Upper lobe of left lung (tissue), 6 donors: ENCODE data around the gene ATG9B. TPM values are rescaled to one million over a fixed set of nuclear protein-coding genes. Genes with fewer than 3 reads are reported as not detected.
"Not testable (repeated sequence)": the region's sequence is repeated elsewhere in the genome, so short reads cannot be mapped to it uniquely, and the experiment has no call there.

ENCODE experiments used
- ATAC-seq, 2 donors: fragments of 200-7000 bp; cut with Tn5 transposase; one replicate each; pipeline ENCODE4 v1.9.1; 2022; ENCODE audit warnings: mild to moderate bottlenecking in 2 of 2, moderate library complexity in 2 of 2; ENCODE audit not compliant: low FRiP score in 2 of 2
- DNase-seq, 2 donors: peaks; one replicate each; pipeline ENCODE4 v3.0.0-alpha.2; 2019 to 2020
- H3K27ac ChIP-seq, 4 donors: fragments of 200-600 bp; sonication (generic); one replicate each; pipeline ENCODE4 v1.5.1; 2016 to 2019
- H3K27me3 ChIP-seq, 4 donors: fragments of 200-600 bp; sonication (generic); one replicate each; pipeline ENCODE4 v1.5.1; 2017 to 2019
- H3K36me3 ChIP-seq, 4 donors: fragments of 200-600 bp; sonication (generic); one replicate each; pipeline ENCODE4 v1.5.1; 2016 to 2019
- H3K4me1 ChIP-seq, 4 donors: fragments of 200-600 bp; sonication (generic); one replicate each; pipeline ENCODE4 v1.5.1; 2018 to 2019
- H3K4me3 ChIP-seq, 4 donors: fragments of 200-600 bp; sonication (generic); one replicate each; pipeline ENCODE4 v1.5.1; 2017 to 2019; ENCODE audit warnings: mild to moderate bottlenecking in 2 of 4, moderate library complexity in 1 of 4
- H3K9me3 ChIP-seq, 4 donors: fragments of 200-600 bp; sonication (generic); one replicate each; pipeline ENCODE4 v1.5.1; 2018 to 2019
- EP300 ChIP-seq, 4 donors: sonication (generic); formaldehyde crosslinking; IDR thresholded peaks; one replicate each; pipeline ENCODE4 v1.5.1; 2017; ENCODE audit warnings: antibody characterized with exemption in 4 of 4, control low read depth in 2 of 4
- POLR2A ChIP-seq, 4 donors: fragments of 450-650 bp; IDR thresholded peaks; one replicate each; pipeline ENCODE4 v1.5.1; 2016 to 2017; ENCODE audit warnings: antibody characterized with exemption in 4 of 4, mild to moderate bottlenecking in 2 of 4
- POLR2AphosphoS5 ChIP-seq, 2 donors: sonication (generic); formaldehyde crosslinking; IDR thresholded peaks; one replicate each; pipeline ENCODE4 v1.5.1; 2017; ENCODE audit warnings: antibody characterized with exemption in 2 of 2
- WGBS, 2 donors: methylation state at CpG; one replicate each; pipeline ENCODE4 v1.1.5; 2017 to 2018; 5-methylcytosine and 5-hydroxymethylcytosine counted together
- total RNA-seq, 6 donors: library from RNA; depleted of rRNA in 4 of 6; stranded (reverse); fragments of >200 nt in 4 of 6; gene quantifications; one replicate each; pipeline versions ENCODE4 v1.1.0 to v1.2.1, GENCODE V29; 2016 to 2021
- TF ChIP-seq, protein P1 (sequence below), 6 experiments: fragments of 450-650 bp in 4 of 6; fragments of 200-600 bp in 2 of 6; sonication (generic) in 2 of 6; IDR thresholded peaks; one replicate each; pipeline ENCODE4 v1.5.1; 2016 to 2019; ENCODE audit warnings: antibody characterized with exemption in 6 of 6
- donor health status: DM: no; HTN: no; CAD: no; lungs with moderate emphysema.
- donor health status: DM: no; HTN: yes; CAD: no; lungs with severe emphysema.

The ATG9B gene
- total RNA-seq, 6 donors from 2014 or later = 0.46 to 5.2 (median 1.0) TPM

DNA sequence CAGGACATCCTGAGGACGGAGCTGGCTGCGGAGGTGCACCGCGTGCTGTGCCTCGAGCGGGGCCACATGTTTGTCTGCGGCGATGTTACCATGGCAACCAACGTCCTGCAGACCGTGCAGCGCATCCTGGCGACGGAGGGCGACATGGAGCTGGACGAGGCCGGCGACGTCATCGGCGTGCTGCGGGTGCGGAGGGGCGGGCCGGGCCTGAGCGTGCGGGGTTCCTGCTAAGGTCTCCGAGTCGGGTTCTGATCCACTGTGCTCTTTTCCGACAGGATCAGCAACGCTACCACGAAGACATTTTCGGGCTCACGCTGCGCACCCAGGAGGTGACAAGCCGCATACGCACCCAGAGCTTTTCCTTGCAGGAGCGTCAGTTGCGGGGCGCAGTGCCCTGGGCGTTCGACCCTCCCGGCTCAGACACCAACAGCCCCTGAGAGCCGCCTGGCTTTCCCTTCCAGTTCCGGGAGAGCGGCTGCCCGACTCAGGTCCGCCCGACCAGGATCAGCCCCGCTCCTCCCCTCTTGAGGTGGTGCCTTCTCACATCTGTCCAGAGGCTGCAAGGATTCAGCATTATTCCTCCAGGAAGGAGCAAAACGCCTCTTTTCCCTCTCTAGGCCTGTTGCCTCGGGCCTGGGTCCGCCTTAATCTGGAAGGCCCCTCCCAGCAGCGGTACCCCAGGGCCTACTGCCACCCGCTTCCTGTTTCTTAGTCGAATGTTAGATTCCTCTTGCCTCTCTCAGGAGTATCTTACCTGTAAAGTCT, 10.4 kb downstream of the ATG9B start:
- peak overlapping the region in 1 of 4 donors; percentile 8 for H3K27ac ChIP-seq
- DNase-seq = peak; percentile 77 to 93
- TF ChIP-seq EP300 (IDR thresholded peaks at IDR 0.05) = no peak
- TF ChIP-seq, protein P1, sequence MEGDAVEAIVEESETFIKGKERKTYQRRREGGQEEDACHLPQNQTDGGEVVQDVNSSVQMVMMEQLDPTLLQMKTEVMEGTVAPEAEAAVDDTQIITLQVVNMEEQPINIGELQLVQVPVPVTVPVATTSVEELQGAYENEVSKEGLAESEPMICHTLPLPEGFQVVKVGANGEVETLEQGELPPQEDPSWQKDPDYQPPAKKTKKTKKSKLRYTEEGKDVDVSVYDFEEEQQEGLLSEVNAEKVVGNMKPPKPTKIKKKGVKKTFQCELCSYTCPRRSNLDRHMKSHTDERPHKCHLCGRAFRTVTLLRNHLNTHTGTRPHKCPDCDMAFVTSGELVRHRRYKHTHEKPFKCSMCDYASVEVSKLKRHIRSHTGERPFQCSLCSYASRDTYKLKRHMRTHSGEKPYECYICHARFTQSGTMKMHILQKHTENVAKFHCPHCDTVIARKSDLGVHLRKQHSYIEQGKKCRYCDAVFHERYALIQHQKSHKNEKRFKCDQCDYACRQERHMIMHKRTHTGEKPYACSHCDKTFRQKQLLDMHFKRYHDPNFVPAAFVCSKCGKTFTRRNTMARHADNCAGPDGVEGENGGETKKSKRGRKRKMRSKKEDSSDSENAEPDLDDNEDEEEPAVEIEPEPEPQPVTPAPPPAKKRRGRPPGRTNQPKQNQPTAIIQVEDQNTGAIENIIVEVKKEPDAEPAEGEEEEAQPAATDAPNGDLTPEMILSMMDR (IDR thresholded peaks at IDR 0.05) = peak in 1 of 6 experiments; percentile 20
- H3K9me3 ChIP-seq = no peaks in the 10 kb centered on the region
- H3K27me3 ChIP-seq = peaks cover 0 to 28% (median 7%) of the 10 kb centered on the region in 4 donors
- peaks cover 0 to 5% (median 0%) of the 10 kb centered on the region in 4 donors for H3K36me3 ChIP-seq
- WGBS, 2 donors = 54 to 68% methylated on average over 27 to 53 of the region's 55 CpGs
- peak overlapping the region in 3 of 4 donors; percentile 23 to 41 (median 30) for H3K4me3 ChIP-seq
- peaks cover 42 to 61% (median 49%) of the 10 kb centered on the region in 4 donors for H3K4me1 ChIP-seq
- peak in 1 of 2 donors; percentile 53 for ATAC-seq

DNA sequence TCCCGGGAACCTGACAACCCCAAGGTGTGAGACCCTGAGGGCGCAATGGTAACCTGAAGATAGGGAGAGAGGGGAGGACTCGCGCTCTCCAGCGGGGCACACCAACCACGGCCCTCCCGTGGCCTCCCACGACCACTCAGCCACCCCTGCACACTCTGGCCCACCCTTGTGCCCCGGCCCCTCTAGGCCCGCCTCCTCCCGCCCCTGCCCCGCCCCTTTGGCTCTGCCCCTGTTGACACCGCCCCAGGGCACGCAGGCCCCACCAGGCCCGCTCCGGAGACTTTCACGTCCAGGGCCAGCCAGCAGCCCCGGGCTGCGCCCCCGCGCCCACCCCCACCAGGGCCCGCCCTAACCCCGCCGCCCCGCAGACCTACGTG, 10.9 kb downstream of the ATG9B start:
- ATAC-seq (peak in 1 of 2 donors; percentile 2), DNase-seq (no peak)
- peak overlapping the region in 1 of 4 donors; percentile 8 for H3K27ac ChIP-seq
- no peaks in the 10 kb centered on the region for H3K9me3 ChIP-seq
- 74% methylated on average over 13 of the region's 26 CpGs; no CpG with 5 or more reads in 1 of the 2 donors for WGBS, 2 donors
- peaks cover 42 to 61% (median 50%) of the 10 kb centered on the region in 4 donors for H3K4me1 ChIP-seq
- H3K36me3 ChIP-seq = peaks cover 0 to 5% (median 0%) of the 10 kb centered on the region in 4 donors
- TF ChIP-seq POLR2A (IDR thresholded peaks at IDR 0.05) (no peak), EP300 (IDR thresholded peaks at IDR 0.05) (no peak), POLR2AphosphoS5 (IDR thresholded peaks at IDR 0.05) (no peak)
- TF ChIP-seq, protein P1 (IDR thresholded peaks at IDR 0.05) = no peak
- H3K4me3 ChIP-seq = peak overlapping the region in 3 of 4 donors; percentile 23 to 41 (median 30)
- peaks cover 0 to 22% (median 3%) of the 10 kb centered on the region in 4 donors for H3K27me3 ChIP-seq

DNA sequence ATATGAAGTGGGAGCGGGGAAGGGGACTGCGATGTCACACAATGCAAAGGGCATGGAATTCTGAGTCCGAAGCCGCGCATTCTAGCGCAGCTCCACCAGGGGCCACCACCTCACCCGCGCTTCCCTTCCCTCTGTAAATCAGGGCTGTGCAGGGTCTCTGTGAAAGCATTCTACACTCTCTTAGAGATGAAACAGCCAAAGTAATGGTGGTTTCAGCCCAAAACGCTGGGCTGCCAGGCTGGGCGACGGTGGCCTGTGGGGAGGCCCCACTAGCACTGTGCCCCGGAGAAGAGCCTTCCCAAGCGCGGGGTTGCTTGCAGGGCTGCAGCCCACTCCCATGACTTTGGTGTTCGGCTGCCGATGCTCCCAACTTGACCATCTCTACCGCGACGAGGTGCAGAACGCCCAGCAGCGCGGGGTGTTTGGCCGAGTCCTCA, 11.4 kb downstream of the ATG9B start:
- no peak overlapping the region for H3K4me3 ChIP-seq
- WGBS, 2 donors = 51 to 64% methylated on average over 8 to 18 of the region's 23 CpGs
- no peak for DNase-seq

DNA sequence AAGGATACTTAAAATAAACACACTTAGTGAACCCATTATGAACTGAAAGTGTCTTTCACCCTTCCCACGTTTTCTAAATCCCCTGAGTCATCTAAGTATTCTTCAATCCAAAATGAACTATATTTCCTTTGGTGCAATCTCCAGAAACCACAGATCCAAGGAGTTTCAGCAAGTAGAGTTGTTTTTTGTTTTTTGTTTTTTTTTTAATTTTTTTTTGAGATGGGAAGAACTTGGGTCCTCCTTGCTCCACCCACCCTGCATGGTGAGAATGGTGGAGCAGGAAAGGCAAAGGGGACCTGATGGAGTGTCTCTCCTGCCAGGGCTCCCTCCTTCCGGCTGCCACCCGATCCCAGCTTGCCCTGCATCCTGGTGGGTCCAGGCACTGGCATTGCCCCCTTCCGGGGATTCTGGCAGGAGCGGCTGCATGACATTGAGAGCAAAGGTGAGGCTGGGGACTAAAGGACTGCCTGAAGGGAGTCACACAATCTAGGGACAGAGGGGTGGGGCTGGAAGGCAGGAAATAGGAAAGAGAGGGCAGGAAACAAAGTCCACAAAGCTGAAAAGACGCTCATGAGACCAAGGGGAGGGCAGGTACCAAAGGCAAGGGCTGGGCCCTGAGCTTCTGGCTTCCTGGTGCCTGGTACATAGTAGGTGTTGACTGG, 12.1 kb downstream of the ATG9B start:
- peaks cover 41 to 61% (median 51%) of the 10 kb centered on the region in 4 donors for H3K4me1 ChIP-seq
- no peak overlapping the region for H3K27ac ChIP-seq
- no peaks in the 10 kb centered on the region for H3K9me3 ChIP-seq
- no peak for TF ChIP-seq POLR2A (IDR thresholded peaks at IDR 0.05)
- TF ChIP-seq POLR2AphosphoS5 (IDR thresholded peaks at IDR 0.05) = no peak
- no peak for TF ChIP-seq EP300 (IDR thresholded peaks at IDR 0.05)
- TF ChIP-seq, protein P1 (IDR thresholded peaks at IDR 0.05) = no peak
- peaks cover 0 to 12% (median 2%) of the 10 kb centered on the region in 4 donors for H3K27me3 ChIP-seq
- DNase-seq (no peak), ATAC-seq (no peak)
- 64 to 71% methylated on average over 6 of the region's 6 CpGs for WGBS, 2 donors
- no peak overlapping the region for H3K4me3 ChIP-seq
- H3K36me3 ChIP-seq = peaks cover 0 to 5% (median 0%) of the 10 kb centered on the region in 4 donors

More for the DNA sequence above, 11.4 kb downstream of the ATG9B start:
- peaks cover 42 to 60% (median 49%) of the 10 kb centered on the region in 4 donors for H3K4me1 ChIP-seq
- TF ChIP-seq EP300 (IDR thresholded peaks at IDR 0.05) = no peak
- TF ChIP-seq, protein P1 (IDR thresholded peaks at IDR 0.05) = peak in 3 of 6 experiments; percentile 27 to 44 (median 35)
- H3K36me3 ChIP-seq = peaks cover 0 to 5% (median 0%) of the 10 kb centered on the region in 4 donors
- H3K27me3 ChIP-seq = peaks cover 0 to 18% (median 2%) of the 10 kb centered on the region in 4 donors
- ATAC-seq = peak in 1 of 2 donors; percentile 29
- H3K9me3 ChIP-seq = no peaks in the 10 kb centered on the region
- no peak overlapping the region for H3K27ac ChIP-seq

DNA sequence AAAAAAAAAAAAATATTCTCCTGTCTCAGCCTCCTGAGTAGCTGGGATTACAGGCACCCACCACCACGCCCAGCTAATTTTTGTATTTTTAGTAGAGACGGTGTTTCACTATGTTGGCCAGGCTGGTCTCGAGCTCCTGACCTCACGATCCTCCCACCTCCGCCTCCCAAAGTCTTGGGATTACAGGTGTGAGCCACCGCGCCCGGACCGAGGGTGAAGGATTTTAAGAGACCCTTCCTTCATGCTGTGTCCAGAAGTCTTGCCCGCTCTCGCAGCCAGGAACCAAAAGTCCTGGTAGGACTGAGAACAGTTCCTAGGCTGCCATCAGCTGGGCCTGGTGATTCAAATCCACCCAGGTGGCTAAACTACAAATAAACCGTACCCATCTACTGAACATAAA, 12.7 kb downstream of the ATG9B start:
- 86 to 89% methylated on average over 12 of the region's 12 CpGs for WGBS, 2 donors
- Histone ChIP-seq H3K4me1 (peaks cover 43 to 67% (median 54%) of the 10 kb centered on the region in 4 donors), H3K27me3 (peaks cover 0 to 12% (median 2%) of the 10 kb centered on the region in 4 donors)
- not testable (repeated sequence) for H3K9me3 ChIP-seq, ATAC-seq, H3K27ac ChIP-seq, H3K4me3 ChIP-seq, DNase-seq, H3K36me3 ChIP-seq
